ENCODE measurements around the gene BTBD19. TPM values are rescaled to one million over a fixed set of nuclear protein-coding genes. Genes with fewer than 3 reads are reported as not detected.

The BTBD19 gene
- total and polyA plus RNA-seq, 2 donors (not counting 1 experiment from before 2014, with no cell fraction given): 0.75 to 2.3 TPM

DNA sequence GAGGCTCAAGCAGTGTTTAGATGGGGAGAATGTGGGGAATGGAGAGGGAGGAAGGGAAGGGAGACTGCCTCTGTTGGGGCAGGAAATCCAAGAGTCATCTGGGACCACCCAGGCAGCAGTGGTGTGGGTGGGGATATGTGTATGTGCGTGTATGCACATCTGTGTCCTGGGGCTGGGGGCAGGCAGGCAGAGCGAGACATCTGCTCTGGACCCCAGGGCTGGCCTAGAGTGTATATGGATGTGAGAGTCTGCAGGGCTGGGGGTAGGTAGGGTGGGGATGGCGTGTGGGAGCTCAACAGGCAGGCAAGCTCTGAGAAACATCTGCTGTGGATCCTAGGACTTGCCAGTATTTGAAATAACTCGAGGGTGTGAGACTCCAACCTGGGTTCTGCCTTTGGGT is 31.3 kb downstream of the BTBD19 start:
- Histone ChIP-seq H3K36me3 (replicated peaks in 1 of 2; ENCODE audit: control extremely low read depth in 1 of 2, control insufficient read depth in 1 of 2, extremely low read depth in 1 of 2, insufficient read depth in 2 of 2, low read length in 1 of 2) (no peaks in the 10 kb centered on the region), H3K4me3 (ENCODE audit: control extremely low read depth in 1 of 5, extremely low read depth in 1 of 5, insufficient read depth in 1 of 5, low read depth in 2 of 5, low read length in 4 of 5) (no peak overlapping the region), H3K79me2 (ENCODE audit: control insufficient read depth, insufficient read depth, low read length) (no peaks in the 10 kb centered on the region), H3K4me2 (replicated peaks; ENCODE audit: low read depth, low read length, poor library complexity, severe bottlenecking) (no peak overlapping the region), H3K9me3 (ENCODE audit: control extremely low read depth in 1 of 3, control insufficient read depth in 2 of 3, insufficient read depth in 1 of 3, low read length in 2 of 3) (no peaks in the 10 kb centered on the region), H2AFZ (ENCODE audit: insufficient read depth, low read depth, low read length, poor library complexity, severe bottlenecking) (no peak overlapping the region), H3K27me3 (replicated peaks in 1 of 4; ENCODE audit: control extremely low read depth in 1 of 4, control insufficient read depth in 3 of 4, insufficient read depth in 4 of 4, low read length in 3 of 4) (peaks cover 0 to 11% (median 2%) of the 10 kb centered on the region in 4 experiments), H3K9ac (ENCODE audit: low read length) (no peak overlapping the region), H3K4me1 (ENCODE audit: control insufficient read depth in 2 of 2, insufficient read depth in 2 of 2, low read length in 2 of 2) (peaks cover 5 to 18% of the 10 kb centered on the region in 2 donors), H4K20me1 (ENCODE audit: control insufficient read depth, insufficient read depth, low read length, poor library complexity, severe bottlenecking) (no peaks in the 10 kb centered on the region), H3K27ac (ENCODE audit: low read length in 2 of 2) (no peak overlapping the region)
- H3K4me3 Mint-ChIP-seq: no peak overlapping the region
- peaks cover 17% of the 10 kb centered on the region for H3K27me3 Mint-ChIP-seq
- ChIA-PET POLR2A (interaction anchor here (0.8 kb wide), 1 partner anchor 48 kb away, joined by 3 read pairs; no protein-coding TSS in a partner anchor), CTCF (interaction anchor here (1.8 to 2.3 kb wide), 2 partner anchors 19 to 40 kb away, joined by 4 to 7 read pairs; partner anchors contain the start of gene PLK3)
- no peak for DNase-seq
- H3K4me1 Mint-ChIP-seq: peaks cover 18% of the 10 kb centered on the region
- H3K27ac Mint-ChIP-seq: no peak overlapping the region
- WGBS (ENCODE audit: insufficient coverage): 76% methylated on average over 4 of the region's 4 CpGs
- intact Hi-C loops (cut with micrococcal nuclease): loop anchor here (5.0 kb wide), 1 partner anchor 173 kb away; the partner anchor contains the start of genes HECTD3 and UROD
- TF ChIP-seq, protein P1, sequence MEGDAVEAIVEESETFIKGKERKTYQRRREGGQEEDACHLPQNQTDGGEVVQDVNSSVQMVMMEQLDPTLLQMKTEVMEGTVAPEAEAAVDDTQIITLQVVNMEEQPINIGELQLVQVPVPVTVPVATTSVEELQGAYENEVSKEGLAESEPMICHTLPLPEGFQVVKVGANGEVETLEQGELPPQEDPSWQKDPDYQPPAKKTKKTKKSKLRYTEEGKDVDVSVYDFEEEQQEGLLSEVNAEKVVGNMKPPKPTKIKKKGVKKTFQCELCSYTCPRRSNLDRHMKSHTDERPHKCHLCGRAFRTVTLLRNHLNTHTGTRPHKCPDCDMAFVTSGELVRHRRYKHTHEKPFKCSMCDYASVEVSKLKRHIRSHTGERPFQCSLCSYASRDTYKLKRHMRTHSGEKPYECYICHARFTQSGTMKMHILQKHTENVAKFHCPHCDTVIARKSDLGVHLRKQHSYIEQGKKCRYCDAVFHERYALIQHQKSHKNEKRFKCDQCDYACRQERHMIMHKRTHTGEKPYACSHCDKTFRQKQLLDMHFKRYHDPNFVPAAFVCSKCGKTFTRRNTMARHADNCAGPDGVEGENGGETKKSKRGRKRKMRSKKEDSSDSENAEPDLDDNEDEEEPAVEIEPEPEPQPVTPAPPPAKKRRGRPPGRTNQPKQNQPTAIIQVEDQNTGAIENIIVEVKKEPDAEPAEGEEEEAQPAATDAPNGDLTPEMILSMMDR (IDR thresholded peaks at IDR 0.05): no peak
- no peak for TF ChIP-seq EZH2 (IDR thresholded peaks at IDR 0.05; ENCODE audit: borderline replicate concordance, insufficient read depth, low read depth, low read length, poor library complexity, severe bottlenecking)
- no peak for ATAC-seq (ENCODE audit: low read depth)
- H3K9me3 Mint-ChIP-seq (ENCODE audit: insufficient read depth): no peaks in the 10 kb centered on the region

GRCh38 chr1:44842486-44842861 is 34.2 kb downstream of the BTBD19 start:
- H2AFZ ChIP-seq (ENCODE audit: insufficient read depth, low read depth, low read length, poor library complexity, severe bottlenecking): peak overlapping the region; percentile 73
- no peak overlapping the region for H3K27ac Mint-ChIP-seq
- intact Hi-C loops (cut with micrococcal nuclease): no loop called here
- ChIA-PET POLR2A (interaction anchor here (1.4 kb wide), 1 partner anchor 23 kb away, joined by 3 read pairs; no protein-coding TSS in a partner anchor), CTCF (interaction anchor here (0.9 to 1.2 kb wide), 3 partner anchors 20 to 82 kb away, joined by 3 read pairs; partner anchors contain the start of gene RPS8)
- DNase-seq (peak; percentile 28), ATAC-seq (ENCODE audit: low read depth) (no peak)
- H3K79me2 ChIP-seq (ENCODE audit: control insufficient read depth, insufficient read depth, low read length): no peaks in the 10 kb centered on the region
- peak overlapping the region; percentile 93 for H3K4me2 ChIP-seq (replicated peaks; ENCODE audit: low read depth, low read length, poor library complexity, severe bottlenecking)
- H3K27me3 ChIP-seq (replicated peaks in 1 of 4; ENCODE audit: control extremely low read depth in 1 of 4, control insufficient read depth in 3 of 4, insufficient read depth in 4 of 4, low read length in 3 of 4): peaks cover 0 to 11% (median 2%) of the 10 kb centered on the region in 4 experiments
- H3K27me3 Mint-ChIP-seq: peaks cover 17% of the 10 kb centered on the region
- TF ChIP-seq, protein P1 (IDR thresholded peaks at IDR 0.05): no peak
- no peak for TF ChIP-seq EZH2 (IDR thresholded peaks at IDR 0.05; ENCODE audit: borderline replicate concordance, insufficient read depth, low read depth, low read length, poor library complexity, severe bottlenecking)
- no peaks in the 10 kb centered on the region for H3K9me3 Mint-ChIP-seq (ENCODE audit: insufficient read depth)
- peak overlapping the region; percentile 77 for H3K4me3 Mint-ChIP-seq
- H3K4me1 ChIP-seq (ENCODE audit: control insufficient read depth in 2 of 2, insufficient read depth in 2 of 2, low read length in 2 of 2): peaks cover 5 to 11% of the 10 kb centered on the region in 2 donors
- peaks cover 8% of the 10 kb centered on the region for H3K4me1 Mint-ChIP-seq
- no peaks in the 10 kb centered on the region for H4K20me1 ChIP-seq (ENCODE audit: control insufficient read depth, insufficient read depth, low read length, poor library complexity, severe bottlenecking)
- no peaks in the 10 kb centered on the region for H3K9me3 ChIP-seq (ENCODE audit: control extremely low read depth in 1 of 3, control insufficient read depth in 2 of 3, insufficient read depth in 1 of 3, low read length in 2 of 3)
- peak overlapping the region in 4 of 5 experiments; percentile 37 to 58 (median 46) for H3K4me3 ChIP-seq (ENCODE audit: control extremely low read depth in 1 of 5, extremely low read depth in 1 of 5, insufficient read depth in 1 of 5, low read depth in 2 of 5, low read length in 4 of 5)
- WGBS (ENCODE audit: insufficient coverage): 81% methylated on average over 15 of the region's 16 CpGs
- H3K27ac ChIP-seq (ENCODE audit: low read length in 2 of 2): no peak overlapping the region
- H3K9ac ChIP-seq (ENCODE audit: low read length): peak overlapping the region; percentile 55
- no peaks in the 10 kb centered on the region for H3K36me3 ChIP-seq (replicated peaks in 1 of 2; ENCODE audit: control extremely low read depth in 1 of 2, control insufficient read depth in 1 of 2, extremely low read depth in 1 of 2, insufficient read depth in 2 of 2, low read length in 1 of 2)
